HG02610 (cell line): ENCODE data around the gene DBX1.
"Not testable (repeated sequence)": the region's sequence is repeated elsewhere in the genome, so short reads cannot be mapped to it uniquely, and the experiment has no call there.

Source experiments
- ATAC-seq: cut with Tn5 transposase; IDR thresholded peaks from one replicate; pipeline ENCODE4 v1.9.1; 2021; ENCODE audit warnings: mild to moderate bottlenecking, moderate library complexity; ENCODE audit not compliant: unreplicated experiment

Gene DBX1

DNA sequence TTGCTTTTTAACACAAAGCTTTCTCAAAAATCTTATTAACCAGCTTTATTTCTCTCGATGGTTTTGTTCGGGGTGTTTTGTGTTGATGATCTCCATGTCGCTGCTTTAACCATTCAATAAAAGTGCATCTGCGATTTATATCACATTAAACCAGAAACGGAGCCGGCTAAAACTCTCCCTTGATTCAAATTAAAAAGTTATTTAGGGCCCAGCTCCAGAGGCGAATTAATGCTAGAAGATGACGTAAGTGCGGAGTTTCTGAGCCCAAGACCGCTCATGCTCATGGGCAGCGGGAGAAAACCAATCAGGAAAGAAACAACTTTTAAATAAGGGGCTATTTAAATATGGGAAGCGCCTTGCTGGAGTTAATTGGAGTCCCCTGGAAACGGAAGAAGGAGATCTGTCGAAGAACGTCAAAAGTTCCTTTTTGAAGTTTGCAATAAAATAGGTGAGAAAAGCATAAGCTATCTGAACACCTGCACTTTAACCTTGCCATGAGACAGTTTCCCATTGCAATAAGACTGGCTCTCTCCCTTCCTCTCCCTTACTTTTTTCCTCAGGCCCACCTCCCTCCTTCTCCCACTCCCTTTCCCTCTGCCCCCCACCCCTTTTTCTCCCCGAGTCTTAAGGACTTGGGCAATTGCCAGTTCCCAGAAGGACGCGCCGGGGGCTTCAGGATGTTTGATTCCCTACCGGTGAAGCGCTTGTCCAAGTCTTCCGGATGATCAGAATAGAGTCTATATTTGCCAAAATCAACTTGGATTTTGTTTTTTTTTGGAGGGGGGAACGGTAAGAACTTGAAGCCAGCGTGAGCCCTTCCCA lies 1.9 kb upstream of the DBX1 start:
- ATAC-seq, result no peak

DNA sequence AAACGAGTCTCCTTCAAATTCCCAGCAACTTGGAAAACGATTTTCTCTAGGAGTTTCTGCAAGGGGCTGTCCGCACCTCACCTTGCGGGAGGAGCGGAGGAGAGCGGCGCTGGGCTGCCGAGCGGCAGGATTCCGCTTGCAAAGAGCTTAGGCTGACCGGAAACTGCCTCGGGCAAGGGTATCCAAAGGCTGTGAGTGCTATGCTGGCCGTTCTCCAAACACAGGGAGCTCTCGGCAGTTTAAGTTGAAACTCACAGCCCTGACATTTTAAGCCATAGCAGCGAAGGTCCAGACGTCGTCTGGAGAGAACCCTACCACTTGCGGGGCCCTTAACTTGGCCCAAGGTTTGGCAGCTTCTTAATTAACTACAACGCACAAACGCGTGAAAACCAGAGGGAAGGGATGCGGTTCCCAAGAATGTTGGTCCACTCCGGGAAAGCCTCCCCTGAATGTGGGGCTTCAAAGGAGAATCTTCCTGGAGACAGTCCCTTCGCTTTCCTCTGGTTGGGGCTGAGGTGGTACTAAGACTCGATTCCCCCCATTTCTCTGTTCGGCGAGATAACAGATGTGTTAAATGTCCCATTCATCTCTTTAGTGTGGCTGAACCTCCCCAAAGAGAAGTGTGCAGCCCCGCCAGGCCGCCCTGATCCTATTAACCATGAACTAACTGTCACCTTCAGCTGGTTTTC lies 1.1 kb upstream of the DBX1 start:
- no peak for ATAC-seq

GRCh38 chr11:20159466-20160381 lies 551 bp downstream of the DBX1 start:
- ATAC-seq, result no peak

DNA sequence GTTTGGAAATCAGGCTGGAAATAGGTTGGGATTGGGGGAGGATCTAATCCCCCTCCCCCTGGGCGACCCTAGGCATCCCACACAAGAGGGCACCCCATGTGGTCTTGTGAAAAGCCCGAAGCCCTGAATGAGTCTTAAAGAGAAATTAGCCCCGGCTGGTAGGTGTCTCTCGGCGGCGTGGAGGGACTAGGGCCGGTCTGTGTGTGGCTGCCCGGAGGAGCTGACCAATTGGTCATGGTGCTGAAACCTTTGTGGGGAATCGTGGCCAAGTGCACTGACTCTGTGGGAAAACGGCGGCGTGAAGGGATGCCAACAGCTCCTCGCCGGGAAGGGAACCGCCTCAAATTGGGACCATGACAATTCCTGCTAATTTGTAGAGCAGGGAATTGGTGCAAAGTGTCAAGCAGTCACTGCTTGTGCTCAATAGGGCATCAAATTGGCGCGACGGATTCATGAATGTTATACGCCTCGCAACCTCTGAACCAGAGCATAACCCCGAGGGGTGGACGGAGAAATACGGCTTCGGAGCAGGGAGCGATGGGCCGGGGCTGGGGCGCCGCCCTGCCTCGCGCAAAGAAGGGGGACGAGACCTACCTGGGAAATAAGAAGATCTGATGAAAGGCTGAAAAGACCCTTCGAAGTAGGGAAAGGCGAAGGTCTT lies 1.5 kb downstream of the DBX1 start:
- no peak for ATAC-seq

DNA sequence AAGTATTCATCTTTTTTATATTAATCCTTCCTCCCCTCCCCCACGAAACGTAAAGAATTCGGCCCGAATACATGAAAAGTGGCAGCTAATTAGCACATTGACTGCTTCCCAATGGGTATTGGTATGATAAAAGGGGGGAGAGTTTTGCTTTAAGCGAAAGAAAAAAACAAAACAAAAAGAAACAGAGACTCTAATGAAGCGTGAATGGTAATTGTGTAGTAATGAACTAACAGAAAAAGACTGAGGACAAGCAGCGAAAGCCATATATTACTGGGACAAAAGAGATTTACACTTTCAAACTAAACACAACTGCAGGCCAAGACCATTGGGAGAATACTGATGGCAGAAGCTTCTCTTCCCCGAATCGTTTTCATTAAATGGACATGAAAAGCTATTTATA lies 2.5 kb downstream of the DBX1 start:
- ATAC-seq, result no peak

DNA sequence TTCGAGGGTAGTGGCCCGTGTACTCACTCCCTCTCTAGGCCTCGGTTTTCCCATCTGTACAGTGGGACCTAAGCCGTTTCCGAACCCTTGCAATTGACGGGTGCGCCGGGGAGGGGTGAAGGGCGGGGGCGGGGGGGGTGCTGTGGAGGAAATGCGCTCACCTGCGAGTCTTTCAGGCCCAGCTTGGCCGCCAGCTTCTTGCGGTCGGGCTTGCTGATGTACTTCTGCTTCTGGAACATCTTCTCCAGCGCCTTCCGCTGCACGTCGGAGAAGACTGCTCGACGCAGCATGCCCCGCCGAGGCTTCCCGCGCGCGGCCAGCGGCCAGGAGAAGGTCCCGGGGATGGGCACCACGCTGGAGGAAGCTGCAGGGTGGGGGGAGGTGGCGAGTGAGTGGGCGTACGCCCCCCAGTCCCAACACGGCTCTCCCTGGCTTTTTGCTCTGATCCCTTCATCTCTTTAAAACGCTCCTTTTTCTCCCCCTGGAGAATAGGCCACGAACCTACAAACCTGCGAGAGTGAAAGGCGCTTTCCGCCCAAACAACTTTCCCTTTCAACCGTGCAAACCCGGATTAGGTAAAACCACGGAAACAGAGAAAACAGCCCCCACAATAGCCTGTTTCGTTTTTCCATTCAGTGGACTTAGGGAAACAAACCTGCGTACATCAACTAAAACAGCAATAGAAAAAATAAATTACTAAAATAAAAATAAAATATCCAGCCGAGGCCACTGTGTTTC lies 3.2 kb downstream of the DBX1 start:
- ATAC-seq, result no peak

GRCh38 chr11:20156280-20156875 lies 3.9 kb downstream of the DBX1 start:
- ATAC-seq, result no peak

DNA sequence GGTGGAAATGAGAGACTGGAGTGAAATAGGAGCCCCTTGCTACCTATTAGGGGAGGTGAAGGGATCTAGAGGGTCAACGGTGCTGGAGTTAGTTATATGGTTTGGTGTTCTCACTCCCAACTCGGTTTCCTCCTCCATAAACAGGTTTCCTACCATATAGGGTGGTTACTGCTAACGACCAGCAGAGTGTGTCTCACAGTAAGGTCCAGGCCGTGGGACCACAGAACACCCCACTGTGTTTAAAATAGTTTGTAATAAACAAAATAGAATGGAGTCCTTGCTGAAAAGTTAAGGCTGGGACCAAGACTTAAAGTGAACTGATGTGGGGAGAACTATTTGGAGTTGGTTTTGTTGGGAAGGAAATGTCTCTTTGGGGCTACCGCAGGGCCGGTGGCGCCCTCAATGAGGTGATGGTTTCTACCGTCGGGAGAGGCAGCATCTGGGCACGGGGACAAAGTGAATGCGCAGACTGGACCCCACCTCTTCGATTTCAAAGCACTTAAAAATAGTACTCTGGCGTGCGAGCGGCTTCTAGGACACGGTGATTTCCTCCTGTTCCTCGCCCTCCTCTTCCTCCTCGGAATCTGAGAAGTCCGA lies 4.5 kb downstream of the DBX1 start:
- ATAC-seq, result no peak

GRCh38 chr11:20154381-20154780 lies 5.9 kb downstream of the DBX1 start:
- ATAC-seq, result no peak

DNA sequence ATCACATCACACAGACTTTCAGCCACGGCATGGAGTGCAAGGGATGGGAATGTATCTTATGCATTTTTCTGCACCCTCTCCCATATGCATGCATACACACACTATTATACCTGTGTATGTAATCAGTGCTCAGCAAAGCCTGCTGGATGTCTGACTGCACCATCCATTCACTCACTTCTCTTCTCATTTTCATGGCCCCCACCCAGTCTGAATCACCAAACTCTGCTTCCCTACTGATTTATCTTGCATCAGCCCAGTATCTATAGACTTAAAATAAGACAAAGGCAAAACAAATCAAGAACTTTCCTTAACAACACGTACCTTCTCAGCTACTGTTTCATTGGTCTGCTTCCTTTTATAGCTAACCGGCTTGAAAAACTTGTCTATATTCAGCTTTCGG lies 21.6 kb downstream of the DBX1 start:
- ATAC-seq, result no peak

GRCh38 chr11:20137637-20138036 lies 22.6 kb downstream of the DBX1 start:
- ATAC-seq, result no peak

DNA sequence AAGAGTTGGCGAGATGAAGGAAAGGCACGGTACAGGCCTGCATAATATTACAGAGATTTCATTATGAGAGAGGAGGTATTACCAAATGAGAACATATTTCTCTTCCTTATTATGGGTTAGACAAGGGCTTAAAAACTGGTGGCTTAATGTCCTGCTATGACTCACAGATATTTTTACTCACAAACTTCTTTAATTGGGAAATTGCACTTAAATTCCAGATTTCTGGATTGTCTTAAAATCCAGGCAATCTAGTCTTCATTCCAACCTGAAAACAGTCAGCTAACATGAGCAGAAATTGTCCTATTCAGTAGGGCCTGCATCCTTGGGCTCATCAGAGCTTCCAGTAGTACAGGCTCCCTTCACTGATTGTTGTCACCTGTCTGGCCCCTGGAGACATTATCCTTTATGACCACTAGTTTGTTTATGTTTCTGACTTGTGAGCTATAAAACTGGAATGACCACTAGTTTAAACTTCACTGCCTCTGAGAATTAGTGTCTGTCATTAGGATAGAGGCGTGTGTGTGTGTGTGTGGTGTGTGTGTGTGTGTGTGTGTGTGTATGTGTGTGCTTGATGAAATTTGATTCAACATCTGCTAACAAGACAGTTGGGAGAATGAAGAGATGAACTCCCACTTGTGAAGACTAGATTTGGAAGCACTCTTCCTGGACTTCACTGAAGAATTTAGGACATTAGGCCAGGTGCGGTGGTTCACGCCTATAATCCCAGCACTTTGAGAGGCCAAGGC lies 25.1 kb downstream of the DBX1 start:
- ATAC-seq, result no peak

DNA sequence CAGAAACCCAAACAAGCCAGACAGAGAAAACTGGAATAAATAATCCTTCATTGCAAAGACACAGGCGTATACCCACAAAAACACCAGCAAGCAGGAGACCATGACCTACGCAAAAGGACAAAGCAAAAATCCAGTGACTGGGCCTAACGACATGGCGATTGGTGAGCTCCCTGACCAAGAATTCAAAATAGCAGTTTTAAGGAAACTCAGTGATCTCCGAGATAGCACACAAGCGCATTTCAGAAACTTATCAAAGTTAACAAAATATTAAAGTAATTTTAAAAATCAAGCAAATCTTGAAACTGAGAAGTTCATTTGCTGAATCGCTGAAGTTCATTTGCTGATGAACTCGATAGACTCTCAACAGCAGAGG lies 27.6 kb downstream of the DBX1 start:
- no peak for ATAC-seq

DNA sequence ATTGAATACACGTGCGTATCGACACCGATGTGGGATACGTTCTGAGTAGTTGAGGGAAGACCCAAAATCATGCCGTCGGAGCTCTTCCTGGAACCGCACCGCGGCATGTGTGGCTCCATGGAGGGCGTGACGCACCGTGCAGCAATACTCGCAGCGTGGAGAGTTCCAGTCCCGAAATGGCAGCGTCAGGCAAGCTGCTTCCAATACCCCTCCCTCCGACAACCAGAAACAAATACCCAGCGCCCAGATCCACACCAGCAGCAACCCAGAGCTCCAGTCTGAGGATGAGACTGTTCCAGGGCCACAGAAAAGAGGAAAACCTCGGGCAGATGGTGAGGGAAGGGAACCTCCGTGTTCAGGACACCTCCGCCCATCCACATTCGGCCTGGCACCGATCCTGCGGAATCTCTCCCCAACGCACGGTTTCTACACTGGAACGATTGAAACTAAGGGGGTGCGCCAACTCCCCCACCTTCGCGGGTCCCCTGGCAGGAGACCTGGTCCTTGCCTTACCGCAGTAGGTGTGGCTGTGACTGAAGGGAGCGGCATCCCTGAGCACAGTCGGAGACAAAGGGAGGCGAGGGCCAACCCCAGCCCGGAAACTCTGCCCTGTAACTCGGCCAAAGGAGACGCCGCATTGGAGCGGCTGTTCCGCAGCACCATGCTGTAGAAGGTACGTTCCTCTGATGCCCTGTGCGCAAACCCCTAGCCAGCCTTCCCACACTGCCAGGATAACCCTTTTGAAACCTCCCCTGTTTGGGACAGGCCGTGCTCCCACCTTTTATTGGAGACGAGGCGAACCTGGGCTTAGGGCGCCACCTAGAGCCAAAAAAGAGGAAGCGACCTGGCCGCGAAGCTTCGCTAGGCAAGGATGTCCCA lies 28.2 kb downstream of the DBX1 start:
- ATAC-seq, result no peak

GRCh38 chr11:20129665-20130064 lies 30.6 kb downstream of the DBX1 start:
- ATAC-seq, result no peak

DNA sequence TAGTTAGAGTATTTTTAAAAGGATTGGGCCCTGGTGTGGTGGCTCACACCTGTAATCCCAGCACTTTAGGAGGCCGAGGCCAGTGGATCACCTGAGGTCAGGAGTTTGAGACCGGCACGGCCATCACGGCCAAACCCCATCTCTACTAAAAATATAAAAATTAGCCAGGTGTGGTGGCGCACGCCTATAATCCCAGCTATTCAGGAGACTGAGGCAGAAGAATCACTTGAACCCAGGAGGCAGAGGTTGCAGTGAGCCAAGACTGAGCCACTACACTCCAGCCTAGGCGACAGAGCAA lies 31.8 kb downstream of the DBX1 start:
- not testable (repeated sequence) for ATAC-seq

GRCh38 chr11:20127671-20128527 lies 32.4 kb downstream of the DBX1 start:
- ATAC-seq, result peak; percentile 59
